ENCODE data around the gene TMEM222. TPM values are rescaled to one million over a fixed set of nuclear protein-coding genes. Genes with fewer than 3 reads are reported as not detected.

The TMEM222 gene
- total and polyA plus RNA-seq, 10 of the 15 experiments (the other 5 are each of a cell fraction or from before 2014, with no cell fraction given): 3.8 to 43.5 (median 35.4) TPM

GRCh38 chr1:27314169-27314568, 7.8 kb upstream of the TMEM222 start:
- no peak overlapping the region for H2AFZ ChIP-seq (ENCODE audit: control insufficient read depth, low read depth, low read length)
- no TSS peak for BruUV-seq (replicated peaks)
- ChIA-PET POLR2A (no interaction called here), RAD21 (ENCODE audit: unreplicated experiment) (no interaction called here), SMC1A (ENCODE audit: uncharacterized antibody, unreplicated experiment) (interaction anchor here (1.1 kb wide), 2 partner anchors 9 to 13 kb away, joined by 3 read pairs; no protein-coding TSS in a partner anchor), CTCF (interaction anchor here (0.6 to 3.3 kb wide), 6 partner anchors 14 to 421 kb away, joined by 3 to 27 read pairs (median 3); no protein-coding TSS in a partner anchor)
- H3K4me2 ChIP-seq (ENCODE audit: control insufficient read depth, insufficient read depth): no peak overlapping the region
- H3K4me1 ChIP-seq (ENCODE audit: control insufficient read depth, insufficient read depth, low read length): no peaks in the 10 kb centered on the region
- H3K9ac ChIP-seq (ENCODE audit: control insufficient read depth, insufficient read depth, low read length): no peak overlapping the region
- no peaks in the 10 kb centered on the region; a peak in 1 of 4 replicates for H3K27me3 ChIP-seq (replicated peaks in 1 of 2; ENCODE audit: control insufficient read depth in 2 of 2, insufficient read depth in 2 of 2, low read length in 1 of 2)
- no peaks in the 10 kb centered on the region for H3K36me3 ChIP-seq (ENCODE audit: control insufficient read depth in 2 of 2, insufficient read depth in 2 of 2, low read length in 1 of 2)
- intact Hi-C loops (cut with micrococcal nuclease; ENCODE audit: unreplicated experiment): no loop called here
- no peak overlapping the region for H3K27ac ChIP-seq (ENCODE audit: control insufficient read depth, insufficient read depth)
- H3K4me3 ChIP-seq: no peak overlapping the region
- no peaks in the 10 kb centered on the region for H3K9me3 ChIP-seq (replicated peaks; ENCODE audit: control insufficient read depth, insufficient read depth, low read length)
- WGBS (ENCODE audit: insufficient coverage, insufficient replicate concordance, low lambda C conversion rate, missing lambda C conversion rate): 48% methylated on average over 3 of the region's 3 CpGs
- in situ Hi-C loops (cut with MboI): no loop called here
- no peaks in the 10 kb centered on the region for H4K20me1 ChIP-seq (ENCODE audit: control insufficient read depth, insufficient read depth)
- no peak for DNase-seq (ENCODE audit: low read depth, low spot score)
- no peak for ATAC-seq
- TF ChIP-seq ATF7 (IDR thresholded peaks at IDR 0.05; ENCODE audit: low read depth) (no peak), PAX5 (IDR thresholded peaks at IDR 0.05; ENCODE audit: borderline replicate concordance, low read depth, low read length) (no peak), RBBP5 (conservative IDR thresholded peaks at IDR 0.05) (no peak), KDM1A (IDR thresholded peaks at IDR 0.05; ENCODE audit: borderline replicate concordance) (no peak), EGR1 (IDR thresholded peaks at IDR 0.05; ENCODE audit: borderline replicate concordance in 1 of 2, low read depth in 2 of 2, low read length in 2 of 2) (no peak), ELK1 (IDR thresholded peaks at IDR 0.05; ENCODE audit: low read depth, low read length) (no peak), RAD51 (IDR thresholded peaks at IDR 0.05) (no peak), STAT3 (IDR thresholded peaks at IDR 0.05; ENCODE audit: low read depth, low read length) (no peak), MTA3 (IDR thresholded peaks at IDR 0.05; ENCODE audit: borderline replicate concordance, low read length) (no peak), RCOR1 (conservative IDR thresholded peaks at IDR 0.05; ENCODE audit: low read depth, low read length) (no peak), SPI1 (IDR thresholded peaks at IDR 0.05; ENCODE audit: borderline replicate concordance, insufficient read depth, low read depth, low read length) (no peak), FOXM1 (IDR thresholded peaks at IDR 0.05; ENCODE audit: low read depth, low read length) (no peak), POLR2AphosphoS5 (IDR thresholded peaks at IDR 0.05; ENCODE audit: low read length) (no peak), PKNOX1 (IDR thresholded peaks at IDR 0.05) (no peak), POLR2A (IDR thresholded peaks at IDR 0.05; ENCODE audit: low read depth, low read length) (no peak), ATF2 (IDR thresholded peaks at IDR 0.05; ENCODE audit: low read length) (no peak), SMC3 (IDR thresholded peaks at IDR 0.05; ENCODE audit: borderline replicate concordance, low read length) (no peak)
- no peaks in the 10 kb centered on the region for H3K79me2 ChIP-seq (ENCODE audit: control insufficient read depth, insufficient read depth, low read length)
- no peak for FAIRE-seq

Data from GM12878 (cell line).